CD4-positive, alpha-beta T cell treated with Interleukin-1 beta for 1 hour (primary cell): ENCODE measurements around the gene CRLF1.

Source experiments
- DNase-seq, 2 donors: peaks; one replicate each; pipeline ENCODE4 v3.0.0-alpha.2; 2020 to 2022

CRLF1 gene

DNA sequence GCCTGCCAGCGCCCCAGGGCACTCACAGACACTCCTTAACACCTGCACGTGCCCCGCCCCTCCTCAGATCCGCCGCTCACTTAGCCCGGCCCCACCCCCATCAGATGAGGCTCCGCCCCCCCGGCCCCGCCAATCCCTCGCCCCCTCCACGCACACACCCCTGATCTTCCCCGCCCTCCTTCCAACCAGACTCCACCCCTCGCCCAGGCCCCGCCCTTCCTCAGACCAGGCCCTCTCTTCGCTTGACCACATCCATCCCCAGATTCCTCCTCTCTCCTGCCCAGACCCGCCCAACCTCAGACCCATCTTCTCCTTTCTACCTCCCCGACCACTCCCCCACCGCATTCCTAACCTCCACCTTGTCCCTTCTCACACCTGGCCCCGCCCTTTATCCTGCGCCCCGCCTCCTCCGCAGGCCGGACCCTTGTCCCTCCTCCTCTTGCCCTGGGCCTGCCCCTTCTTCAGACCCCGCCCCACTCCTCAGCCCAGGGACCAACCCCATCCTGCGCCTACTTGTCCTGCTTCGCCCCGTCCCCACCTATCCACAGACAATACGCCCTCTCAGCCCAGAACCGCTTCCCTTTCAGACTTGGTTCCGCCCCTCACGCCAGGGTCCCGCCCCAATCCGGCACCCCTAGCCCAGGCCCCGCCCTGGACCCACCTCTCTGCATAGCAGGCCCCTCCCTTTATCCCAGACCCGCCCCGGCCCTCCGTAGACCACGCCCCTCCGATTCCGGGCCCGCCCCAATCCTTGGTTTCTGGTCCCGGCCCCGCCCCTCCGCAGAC is 29.8 kb upstream of the CRLF1 start:
- DNase-seq: peak; percentile 97 to 98

DNA sequence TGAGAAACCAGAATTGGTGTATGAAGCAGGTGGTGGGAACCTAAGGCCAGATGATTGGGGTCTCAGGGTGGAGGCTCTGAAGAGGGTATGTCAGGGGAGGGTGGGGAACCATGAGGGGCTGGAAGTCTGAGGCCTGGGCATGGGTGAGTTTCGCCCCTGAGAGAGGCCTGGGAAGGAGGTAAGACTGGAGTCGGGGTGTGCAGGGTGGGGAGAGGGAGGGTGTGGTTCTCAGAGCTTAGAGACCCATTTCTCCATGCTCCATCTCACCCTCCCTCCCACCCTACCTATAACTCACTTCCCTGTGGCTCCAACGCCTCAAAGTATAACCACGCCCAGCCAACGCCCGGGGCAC is 29.2 kb upstream of the CRLF1 start:
- DNase-seq: no peak

DNA sequence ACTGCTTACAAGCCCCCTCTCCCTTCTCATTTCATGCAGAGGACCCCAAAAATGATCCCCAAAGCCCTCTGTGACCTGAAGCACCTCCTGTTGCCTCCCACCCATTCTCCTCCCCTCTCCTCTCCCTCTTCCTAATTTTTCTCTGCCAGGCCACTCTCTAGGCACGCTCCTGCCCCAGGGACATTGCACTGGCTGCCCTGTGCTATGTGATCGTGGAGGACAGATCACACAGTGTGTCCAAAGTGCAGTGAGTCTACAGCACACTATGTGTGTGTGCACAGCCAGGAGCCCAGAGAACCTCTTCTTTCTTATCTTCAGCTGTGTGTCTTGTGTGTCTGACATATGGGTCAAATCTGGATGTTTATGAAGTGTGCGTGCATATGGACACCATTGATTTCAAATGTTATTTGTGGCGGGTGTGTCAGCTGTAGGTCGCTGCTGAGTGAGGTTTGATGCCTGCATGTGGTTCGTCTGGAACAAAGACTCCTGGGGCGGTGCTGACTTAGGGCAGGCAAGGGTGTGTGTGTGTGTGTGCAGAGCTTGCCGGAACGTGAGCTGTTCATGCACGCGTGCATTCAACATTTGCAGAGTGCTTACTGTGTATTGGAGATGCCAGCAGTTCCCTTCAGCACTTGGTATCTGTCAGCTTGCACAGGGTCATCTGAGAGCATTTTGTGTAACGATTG is 28.2 kb upstream of the CRLF1 start:
- no peak for DNase-seq

DNA sequence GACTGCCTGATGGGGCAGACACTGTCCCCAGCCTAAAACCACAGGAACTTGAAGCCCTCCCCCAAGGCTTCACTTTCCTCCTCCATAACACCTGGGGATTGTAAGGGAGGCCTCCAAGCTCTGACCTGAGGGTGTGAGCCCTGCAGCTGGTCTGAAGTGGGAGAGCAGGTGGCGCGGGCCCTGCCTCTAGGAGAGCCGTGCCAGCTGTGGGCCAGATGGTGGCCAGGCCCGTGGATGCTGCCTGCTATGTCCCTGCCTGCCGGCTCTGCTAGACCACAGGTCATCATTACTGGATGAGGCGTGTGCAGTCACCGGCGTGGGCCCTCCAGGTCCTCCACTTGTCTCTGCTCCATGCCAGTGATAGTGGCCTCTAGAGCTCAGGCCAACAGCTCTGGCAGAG is 26.7 kb upstream of the CRLF1 start:
- DNase-seq: no peak

DNA sequence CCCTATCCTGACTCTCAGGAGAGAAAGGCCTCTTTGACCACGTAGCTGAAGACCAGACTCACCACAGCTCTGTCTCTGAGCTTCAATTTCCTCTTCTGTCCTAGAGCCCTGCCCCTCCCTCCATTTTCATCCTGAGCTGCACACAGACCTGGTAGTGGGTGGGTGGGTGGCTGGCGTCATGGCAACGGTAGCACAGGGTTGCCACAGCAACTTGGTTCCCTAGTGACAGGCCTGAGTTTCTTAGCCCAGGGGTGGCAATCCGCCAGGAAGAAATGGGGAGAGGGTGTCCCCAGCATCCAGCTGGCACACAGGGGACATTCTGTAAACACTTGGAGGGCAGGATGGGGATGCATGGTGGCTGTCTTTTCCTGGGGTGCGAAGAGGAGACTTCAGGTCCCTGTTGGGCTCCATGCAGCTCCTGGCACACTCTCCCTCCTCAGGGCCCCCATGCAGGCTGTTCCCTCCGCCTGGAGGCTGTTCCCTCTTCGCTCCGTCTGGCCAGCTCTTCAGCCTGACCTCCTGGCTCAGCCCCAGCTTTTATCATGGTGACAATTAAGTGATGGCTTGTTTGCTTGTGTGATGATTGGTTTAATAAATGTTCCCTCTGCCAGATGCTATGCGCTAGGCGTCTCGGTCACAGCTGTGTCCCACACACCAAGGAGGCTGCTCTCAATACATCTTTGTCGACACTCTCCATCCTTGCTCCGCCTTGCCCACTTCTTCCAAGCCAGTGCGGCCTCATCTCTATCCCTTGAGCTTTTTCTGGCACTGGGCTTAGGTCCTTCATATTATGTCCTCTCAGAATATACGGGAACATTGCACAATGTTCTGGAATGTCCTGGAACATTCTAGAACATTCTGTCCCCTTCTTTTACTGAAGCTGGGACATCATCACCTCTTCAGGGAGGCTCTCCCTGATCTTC is 22.8 kb upstream of the CRLF1 start:
- DNase-seq: no peak

DNA sequence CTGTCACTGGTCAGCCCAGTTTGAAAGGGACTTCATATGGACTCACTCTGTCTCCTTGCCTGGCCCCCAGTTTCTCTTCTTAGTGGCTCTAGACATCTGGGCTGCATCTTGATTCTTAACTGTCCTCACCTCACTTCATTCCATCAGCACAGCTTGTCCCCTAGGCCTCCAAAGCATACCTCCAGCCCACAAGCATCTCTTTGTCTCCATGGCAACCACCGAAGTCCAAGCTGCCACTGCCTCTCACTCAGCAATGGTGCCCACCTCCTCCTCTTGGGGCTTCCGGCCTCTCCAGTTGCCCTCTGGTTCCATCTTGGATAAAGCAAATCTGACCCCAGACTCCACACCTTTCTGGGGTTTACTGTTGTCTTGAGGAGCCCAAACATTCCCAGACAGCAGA is 20.3 kb upstream of the CRLF1 start:
- DNase-seq: no peak

DNA sequence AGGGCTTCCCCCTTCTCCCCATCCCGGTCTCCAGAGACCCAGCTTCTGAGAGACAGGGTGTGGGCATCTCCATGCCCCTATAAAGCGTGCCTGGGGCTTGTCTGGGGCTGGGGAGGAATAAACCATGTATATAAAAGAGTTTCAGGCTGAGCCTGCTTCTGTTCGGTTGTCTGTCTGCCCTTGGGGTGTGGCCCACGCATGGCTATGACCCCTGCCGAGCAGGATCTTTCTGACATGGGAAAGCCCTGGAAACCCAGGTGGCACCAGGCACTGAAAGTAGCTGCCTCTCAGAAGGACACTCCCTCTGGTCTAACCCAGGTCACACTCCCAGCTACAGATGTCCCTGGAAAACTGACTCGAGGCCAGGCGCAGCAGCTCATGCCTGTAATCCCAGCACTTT is 14.3 kb upstream of the CRLF1 start:
- no peak for DNase-seq

DNA sequence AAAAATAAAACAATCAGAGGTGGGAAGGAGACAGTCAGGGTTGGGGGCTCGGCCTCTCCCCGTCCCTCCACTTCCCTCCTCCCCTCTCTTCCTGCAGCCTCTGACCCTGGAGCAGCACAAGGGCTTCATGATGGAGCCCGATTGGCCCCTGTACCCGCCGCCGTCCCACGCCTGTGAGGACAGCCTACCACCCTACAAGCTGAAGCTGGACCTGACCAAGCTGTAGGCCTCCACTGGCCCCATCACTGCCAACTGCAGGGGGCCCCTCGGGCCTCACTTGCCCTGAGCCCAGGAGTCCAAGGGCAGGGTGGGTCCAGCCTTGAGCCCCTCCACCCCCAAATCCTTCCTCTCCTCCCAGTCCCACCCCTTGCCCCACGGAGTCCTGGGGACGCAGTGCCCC is 13.7 kb upstream of the CRLF1 start:
- no peak for DNase-seq

DNA sequence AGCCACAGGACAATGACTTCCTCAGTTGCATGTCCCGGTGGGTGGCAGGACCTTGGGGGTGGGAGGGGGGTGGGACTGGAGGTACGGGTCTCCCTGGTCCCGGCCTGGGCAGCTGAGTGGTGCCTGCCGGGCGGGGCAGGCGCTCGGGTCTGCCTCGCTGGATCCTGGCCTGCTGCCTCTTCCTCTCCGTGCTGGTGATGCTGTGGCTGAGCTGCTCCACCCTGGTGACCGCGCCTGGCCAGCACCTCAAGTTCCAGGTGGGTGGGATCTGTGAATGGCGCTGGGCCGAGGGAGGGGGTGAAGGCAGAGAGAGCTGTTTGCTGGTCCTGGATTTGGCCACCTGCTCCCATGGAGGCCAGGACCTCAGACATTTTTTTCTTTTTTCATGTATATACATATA is 11.6 kb upstream of the CRLF1 start:
- DNase-seq: no peak

DNA sequence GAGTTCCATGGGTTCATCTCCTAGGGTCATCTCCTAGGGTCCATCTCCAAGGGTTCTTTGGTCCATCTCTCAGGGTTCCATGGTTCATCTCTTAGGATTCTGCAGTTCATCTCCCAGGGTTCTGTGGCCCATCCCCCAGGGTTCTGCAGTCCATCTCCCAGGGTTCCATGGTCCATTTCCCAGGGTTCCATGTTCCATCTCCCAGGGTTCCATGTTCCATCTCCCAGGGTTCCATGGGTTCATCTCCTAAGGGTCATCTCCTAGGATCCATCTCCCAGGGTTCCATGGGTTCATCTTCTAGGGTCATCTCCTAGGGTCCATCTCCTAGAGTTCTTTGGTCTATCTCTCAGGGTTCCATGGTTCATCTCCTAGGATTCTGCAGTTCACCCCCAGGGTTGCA is 11.0 kb upstream of the CRLF1 start:
- no peak for DNase-seq

DNA sequence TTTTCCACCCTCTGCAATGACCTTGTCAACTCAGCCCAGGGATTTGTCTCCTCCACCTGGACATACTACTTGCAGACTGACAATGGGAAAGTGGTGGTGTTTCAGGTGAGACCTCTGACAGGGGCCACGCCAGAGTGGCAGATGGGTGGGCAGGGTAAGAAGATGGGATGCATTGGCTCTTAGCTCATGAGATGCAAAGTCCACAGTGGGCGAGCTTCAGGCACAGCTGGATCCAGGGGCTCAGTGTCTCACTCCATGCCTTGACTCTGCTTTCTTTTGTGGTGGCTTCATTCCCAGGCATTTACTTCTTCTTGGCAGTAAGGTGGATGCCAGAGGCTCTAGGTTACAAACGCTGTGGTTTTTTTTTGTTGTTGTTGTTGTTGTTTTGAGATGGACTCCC is 9.4 kb upstream of the CRLF1 start:
- DNase-seq: no peak

DNA sequence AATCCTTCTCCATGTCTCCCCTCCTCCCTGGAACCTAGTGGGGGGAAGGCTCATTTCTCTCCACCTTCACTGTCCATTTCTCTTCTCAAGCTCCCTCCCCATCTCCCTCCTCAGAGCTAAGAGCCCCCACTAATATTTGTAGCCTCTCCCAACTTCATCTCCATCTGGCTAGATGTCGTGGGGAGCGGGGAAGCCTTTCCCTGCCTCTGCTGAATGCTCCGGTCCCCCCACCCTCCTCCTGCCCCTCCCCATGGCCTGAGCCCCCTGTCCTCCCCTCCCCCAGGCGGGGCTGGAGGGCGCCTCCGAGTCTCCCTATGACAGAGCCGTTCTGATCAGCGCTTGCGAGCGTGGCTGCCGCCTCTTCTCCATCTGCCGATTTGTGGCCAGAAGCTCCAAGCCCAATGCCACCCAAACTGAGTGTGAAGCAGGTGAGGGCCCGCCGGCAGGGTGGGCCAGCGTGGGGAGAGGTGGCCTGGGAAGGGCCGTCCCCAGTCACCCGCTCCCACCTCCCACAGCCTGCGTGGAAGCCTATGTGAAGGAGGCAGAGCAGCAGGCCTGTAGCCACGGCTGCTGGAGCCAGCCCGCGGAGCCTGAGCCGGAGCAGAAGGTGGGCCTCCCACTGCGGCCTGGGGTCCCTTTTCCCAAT is 7.1 kb upstream of the CRLF1 start:
- DNase-seq: no peak

DNA sequence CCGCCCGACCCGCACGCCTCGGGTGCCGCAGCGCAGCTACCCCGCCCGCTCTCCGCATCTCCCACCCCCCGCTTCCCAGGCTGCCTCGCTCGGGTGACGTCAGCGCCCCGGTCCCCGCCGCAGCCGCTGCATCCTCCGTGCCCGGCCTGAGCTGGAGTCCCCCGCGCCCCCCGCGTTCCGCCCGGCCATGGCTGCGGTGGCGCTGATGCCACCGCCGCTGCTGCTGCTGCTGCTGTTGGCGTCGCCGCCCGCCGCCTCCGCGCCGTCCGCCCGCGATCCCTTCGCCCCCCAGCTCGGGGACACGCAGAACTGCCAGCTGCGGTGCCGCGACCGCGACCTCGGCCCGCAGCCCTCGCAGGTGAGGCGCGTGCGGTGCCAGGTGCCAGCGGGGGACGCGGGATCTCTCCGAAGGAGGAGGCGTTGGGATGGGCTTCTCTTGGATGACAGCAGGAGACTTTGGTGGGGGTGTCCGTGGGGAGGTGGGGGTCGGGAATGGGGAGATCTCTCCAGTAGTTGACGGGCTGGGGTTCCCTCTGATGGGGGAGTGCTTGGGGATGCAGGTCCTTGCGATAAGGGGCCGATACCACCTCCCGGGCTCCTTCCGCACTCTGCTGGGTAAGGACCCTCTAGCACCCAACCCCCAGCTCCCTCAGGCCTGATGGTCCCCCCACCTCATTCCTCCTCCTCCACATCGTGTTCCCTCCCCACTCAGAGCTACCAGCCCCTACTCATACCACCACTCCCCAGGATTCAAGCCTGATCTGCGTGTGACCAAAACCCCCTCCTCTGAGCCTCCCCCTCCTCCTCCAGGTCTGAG is 6.4 kb upstream of the CRLF1 start, which contains the start of gene TMEM59L:
TMEM59L (plus strand) TSS at position 99 of the 817 bp plus-strand sequence; CDS start at position 188, 89 bp downstream.
- peak; percentile 58 to 63 for DNase-seq

DNA sequence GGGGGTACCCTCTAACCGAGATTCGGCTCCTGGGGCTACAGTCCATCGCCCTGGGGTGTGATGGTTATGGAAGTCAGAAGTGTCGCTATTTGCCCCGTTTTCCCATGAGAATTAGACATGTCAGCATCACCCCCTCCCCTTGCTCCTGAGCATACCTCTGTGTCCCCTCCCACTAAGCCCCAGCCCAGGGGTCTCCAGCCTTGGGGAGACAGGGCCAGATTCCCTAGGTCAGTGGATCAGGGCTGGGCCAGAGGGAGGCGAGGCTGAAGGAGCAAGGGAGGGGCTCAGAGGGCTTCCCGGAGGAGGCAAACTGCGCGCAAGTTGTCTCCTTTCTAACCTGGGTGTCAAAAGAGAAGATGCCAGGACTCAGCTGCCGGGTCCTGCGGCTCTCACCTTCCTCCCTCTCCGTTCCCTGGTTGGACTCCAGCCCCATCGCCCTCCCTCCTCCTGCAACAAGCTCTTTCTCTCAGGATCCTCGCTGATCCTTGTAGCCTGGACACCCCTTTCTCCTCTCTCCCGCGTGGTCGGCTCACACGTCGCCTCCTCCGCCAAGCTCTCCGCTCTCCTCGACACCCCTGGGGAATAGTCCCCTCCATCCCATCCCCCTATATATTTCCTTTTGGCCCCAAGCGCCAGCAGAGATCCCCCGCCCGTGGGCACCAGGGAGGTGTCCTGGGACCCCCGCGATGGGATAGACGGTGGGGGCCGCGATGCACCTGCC is 5.6 kb upstream of the CRLF1 start:
- no peak for DNase-seq

DNA sequence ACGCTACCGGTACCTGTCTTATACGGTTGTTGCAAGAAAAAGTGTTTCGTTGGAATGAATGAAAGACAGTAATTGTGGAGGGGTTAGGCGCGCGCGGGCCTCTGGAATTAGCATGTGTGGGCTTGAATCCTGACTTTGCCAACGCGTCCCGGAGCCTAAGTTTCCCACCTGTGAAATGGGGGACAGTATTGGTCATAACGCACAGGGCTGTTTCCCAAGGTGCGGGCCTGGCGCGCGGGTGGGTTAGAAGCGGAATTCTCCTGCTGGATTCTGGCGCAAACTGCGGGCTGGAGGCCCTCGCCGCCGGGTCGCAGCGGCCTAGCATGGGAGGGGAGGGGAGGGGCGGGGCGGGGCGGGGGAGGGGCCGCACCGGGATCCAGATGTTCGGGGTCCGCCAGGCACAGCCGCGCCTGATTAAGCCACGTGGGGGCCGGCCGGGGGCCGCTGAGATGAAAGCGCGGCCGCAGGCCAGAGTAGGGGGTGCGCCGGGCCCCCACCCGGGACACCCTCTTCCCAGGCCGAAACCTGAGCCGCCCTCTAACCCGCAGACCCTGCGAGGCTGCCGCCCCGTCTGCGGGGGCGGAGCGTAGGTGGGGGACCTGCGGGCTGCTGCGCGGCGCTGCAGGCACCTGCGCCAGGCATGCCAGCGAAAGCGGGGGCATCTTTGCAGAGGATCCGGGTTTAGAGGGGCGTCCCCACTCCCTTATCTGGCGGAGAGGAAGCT is 4.9 kb upstream of the CRLF1 start:
- peak; percentile 26 to 30 for DNase-seq

DNA sequence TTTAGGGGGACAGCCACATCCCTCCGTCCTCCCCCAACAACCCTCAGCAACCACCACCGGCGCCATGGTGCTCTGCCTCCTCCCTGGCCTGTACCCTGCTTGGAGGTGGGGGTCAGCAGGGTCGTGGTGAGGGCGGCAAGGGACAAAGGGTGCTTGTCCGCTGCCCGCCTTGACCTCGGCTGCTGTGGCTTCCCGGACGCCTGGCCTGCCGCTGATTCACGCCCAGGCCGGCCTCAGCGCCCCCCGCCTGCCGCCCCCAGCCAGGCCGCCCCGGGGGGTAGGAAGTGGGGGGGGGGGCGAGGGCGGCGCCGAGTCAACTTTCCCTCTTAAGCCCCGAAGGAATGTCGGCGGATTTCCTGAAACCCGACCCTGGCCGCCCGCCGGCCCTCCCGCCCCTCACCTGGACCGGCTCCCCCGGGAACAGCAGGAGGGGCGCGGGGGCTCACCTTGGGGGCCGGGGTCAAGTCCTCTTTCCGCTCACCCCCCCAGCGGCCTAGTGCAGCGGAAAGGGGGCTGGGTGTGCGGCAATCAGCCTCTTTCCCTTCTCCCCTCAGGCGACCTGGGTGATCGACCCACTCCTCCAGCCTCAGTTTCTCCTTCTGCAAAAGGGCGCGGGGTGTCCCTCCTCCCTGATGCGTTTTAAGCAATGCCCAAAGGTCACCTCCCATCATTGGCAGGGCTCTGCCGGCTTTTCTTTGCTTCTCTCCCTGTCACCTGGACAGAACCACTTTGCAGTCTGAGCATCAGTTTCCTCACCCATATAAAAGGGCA is 4.1 kb upstream of the CRLF1 start:
- no peak for DNase-seq

DNA sequence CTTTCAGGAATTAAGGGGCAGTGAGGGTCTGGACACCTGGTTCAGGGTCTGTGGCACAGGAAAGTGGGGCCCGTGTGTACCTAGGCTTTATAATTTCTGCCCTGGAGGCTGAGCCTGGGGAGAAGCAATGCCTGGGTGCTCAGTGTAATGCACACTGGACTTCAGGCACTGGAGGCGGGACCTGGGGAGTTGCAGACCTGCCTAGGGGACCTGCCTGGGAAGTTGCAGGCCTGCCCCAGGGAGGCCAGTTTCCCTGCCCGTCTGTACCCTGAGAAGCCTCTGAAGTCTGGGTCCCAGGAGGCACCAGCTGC is 3.6 kb upstream of the CRLF1 start:
- DNase-seq: no peak

DNA sequence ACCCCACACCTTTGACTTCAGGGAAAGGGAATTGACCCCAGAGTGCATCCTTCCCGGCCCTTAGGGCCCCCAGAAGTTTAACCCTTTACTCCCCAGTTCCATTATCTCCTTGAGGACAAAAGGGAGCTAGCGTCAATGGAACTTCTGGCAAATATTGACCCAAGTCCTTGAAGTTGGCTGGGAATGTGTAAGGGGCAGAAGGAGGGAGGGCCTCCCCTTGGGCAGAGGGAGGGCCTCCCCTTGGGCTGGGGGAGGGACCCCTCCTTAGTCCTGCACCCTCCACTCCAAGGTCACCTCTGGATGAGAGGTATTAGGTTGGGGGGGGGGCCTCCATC is 3.1 kb upstream of the CRLF1 start:
- DNase-seq: no peak

DNA sequence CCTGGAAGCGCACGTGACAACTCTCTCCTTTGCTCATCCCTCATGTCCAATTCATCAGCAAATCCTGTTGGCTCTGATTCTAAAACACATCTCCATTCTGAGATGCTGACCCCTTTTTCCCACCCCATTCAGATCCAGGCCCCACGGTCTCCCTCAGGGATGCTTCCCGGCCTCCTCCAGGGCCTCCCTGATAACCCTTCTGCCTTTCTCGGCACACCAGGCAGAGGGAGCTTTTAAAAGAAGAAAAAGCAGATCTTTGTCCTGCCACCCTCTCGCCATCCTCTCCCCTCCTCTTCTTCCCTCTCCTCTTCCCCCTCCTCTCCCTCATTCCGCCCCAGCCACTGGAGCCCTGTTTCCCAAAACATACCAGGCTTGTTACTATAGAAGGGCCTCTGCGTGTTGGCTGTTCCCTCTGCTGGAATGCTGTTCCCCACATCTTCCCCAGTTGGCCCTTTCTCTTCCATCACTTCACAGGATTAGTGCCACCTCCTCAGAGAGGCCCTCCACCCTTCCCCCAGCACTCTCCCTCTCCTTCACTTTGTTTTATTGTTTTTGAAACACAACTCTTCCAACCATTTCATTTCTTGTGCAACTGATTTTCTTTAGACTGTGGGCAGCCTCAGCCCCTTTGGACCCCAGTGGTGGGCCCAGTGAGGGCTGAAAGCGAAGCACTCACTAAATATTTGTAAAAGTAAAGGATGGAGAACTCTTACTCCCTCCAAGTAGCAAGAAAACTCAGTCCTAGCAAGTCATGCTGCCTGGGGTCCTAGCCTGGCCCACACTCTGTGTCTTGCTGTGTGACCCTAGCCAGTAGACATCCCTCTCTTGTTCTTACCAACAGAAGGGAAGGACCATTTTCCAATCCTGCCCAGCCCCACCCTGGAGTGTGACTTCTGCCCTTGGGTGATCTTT is 2.5 kb upstream of the CRLF1 start:
- DNase-seq: no peak
